Stimulated activated CD4-positive, alpha-beta T cell treated with anti-CD3 and anti-CD28 coated beads, Interleukin-1b, Interleukin-23, amount 100 ng/mL, for 48 hours (primary cell): Measurements from ENCODE around the gene MAP3K14.

ENCODE experiments used
- DNase-seq: peaks from one replicate; pipeline ENCODE4 v3.0.0-alpha.2; 2020

Gene MAP3K14

DNA sequence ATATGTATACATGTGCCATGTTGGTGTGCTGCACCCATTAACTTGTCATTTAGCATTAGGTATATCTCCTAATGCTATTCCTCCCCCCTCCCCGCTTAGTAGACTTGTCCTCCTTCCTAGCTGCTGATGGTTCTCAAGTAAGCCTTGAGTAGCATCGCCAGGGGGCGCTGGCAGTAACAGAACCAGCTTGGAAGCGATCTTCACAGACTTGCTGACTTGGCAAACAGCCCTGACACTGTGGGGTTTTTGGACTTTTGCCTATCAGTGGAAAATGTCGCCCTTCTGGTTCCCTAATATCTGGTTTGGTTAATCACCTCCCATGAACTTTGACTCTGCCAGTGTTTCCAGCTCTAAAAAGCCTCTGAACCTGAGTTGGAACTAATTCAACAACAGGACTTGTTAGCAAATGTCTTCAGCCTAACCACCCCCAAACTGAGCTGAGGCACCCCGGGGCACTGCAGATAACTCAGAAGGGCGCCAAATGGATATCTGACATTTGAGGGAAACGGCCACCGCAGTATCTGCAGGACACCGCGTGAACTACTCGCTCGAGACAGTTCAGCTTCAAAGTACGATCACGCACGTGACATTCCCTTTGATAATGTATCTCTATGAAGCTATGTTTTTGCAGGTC lies 39.5 kb downstream of the MAP3K14 start:
- DNase-seq: peak; percentile 89

DNA sequence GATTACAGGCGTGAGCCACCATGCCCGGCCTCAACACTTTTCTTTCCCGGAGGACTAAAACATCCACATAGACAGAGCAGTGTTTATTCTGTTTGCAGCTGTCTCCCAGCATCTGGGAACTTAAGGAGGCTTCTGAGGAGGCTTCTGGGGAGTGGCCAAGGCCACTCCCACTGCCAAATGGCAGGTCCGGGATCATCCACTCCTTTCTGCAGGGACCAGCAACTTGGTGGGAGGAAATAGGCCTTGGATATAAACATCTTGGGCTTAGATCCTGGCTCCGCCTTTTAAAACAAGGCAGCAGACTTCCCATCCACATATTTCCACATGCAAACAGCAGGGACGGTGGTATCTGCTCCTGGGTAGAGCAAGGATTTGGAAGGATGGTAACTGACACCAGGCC lies 40.8 kb downstream of the MAP3K14 start:
- DNase-seq: no peak

DNA sequence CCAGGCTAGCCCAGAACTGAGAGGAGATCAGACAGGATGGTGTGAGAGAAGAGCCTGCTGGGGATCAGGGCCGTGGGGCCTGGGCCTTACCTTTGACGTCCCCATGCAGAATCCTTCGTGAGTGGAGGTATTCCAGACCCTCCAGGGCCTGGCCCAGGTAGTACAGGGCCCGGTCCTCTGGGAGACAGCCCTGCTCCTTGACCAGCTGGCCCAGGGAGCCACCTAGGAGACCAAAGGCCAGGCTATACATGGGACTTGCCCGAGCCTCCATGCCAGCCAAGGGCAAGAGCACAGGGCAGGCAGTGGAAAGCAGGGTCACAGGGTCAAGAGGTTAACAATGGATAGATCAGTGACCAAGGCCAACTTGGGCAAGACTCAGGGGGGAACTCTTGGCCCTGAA lies 42.8 kb downstream of the MAP3K14 start:
- DNase-seq: no peak

DNA sequence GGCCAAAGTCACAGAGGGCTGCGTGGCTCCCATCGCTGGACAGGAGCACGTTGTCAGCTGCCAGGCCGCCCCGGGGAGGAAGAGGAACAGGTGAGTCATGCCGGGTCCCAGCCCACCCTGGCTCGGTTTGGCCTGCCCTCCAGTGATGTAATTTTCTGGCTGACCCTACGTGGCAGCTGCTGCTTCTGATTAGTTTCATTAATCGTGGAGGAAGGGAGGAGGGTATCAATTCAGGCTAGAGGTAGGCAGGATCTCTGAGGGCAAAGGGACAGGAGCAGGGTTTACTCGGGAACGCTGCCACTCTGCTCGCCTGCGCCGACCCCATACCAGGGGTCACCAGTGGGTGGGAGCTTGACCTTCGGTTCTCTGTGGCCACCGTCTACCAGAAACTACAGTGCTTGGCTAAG lies 43.3 kb downstream of the MAP3K14 start:
- DNase-seq: no peak

DNA sequence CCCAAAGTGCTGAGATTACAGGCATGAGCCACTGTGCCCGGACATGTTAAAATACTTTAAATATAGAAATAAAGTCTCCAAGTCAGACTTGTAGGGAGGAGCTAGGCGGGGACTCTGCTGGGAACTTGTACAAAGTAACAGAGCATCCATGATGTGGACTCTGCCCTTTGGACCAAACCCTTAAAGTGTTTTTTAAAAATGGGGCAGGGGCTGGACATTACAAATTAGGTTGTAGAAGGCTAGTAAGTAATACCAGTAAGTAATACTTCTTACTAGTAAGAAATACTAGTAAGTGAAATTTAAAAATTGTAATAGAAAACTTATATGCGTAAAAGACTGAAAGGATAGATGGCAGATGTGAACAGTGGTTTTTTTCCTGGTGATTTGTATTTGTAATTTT lies 45.2 kb downstream of the MAP3K14 start:
- no peak for DNase-seq

DNA sequence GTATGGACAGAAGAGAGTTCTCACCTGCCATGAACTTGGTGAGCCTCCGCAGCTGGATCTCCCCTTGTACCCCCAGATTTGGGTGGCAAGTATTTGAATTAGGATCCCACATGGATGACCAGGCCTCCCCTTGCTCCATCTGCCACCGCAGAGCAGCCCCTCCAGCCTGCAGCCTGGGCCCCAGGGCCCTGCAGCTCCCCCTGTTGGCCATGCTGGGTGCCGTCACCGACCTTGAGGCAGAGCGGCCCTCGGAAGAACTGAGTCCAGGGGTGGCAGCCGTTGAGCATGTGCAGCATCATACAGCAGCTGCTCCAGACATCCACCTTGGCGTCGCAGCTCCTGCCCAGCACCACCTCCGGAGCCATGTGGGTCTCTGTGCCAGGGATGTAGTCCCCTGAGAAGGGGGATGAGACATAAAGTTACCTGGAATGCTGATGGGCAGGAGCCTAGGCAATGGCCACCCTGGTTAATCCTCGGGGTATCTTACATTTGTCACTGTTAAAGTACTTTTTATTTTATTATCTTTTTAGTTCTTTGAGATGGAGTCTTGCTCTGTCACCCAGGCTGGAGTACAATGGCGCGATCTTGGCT lies 45.9 kb downstream of the MAP3K14 start:
- peak; percentile 56 for DNase-seq

DNA sequence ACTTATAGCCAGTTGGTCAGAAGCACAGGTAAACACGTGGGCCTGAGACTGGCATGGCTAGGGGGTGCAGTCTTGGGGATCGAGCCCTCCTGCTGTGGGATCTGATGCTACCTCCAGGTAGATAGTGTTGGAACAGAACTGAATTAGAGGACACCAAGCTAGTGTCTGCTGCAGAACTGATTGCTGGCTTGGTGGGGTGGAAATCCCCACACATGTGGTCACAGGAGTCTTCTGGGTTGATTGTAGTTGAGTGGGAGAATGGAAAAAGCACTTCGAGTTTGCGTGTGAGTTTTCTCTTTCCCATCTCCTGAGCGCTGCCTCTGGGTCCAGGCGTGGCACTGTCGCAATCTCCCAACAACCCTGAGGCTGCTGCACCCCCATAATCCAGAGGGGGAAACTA lies 46.9 kb downstream of the MAP3K14 start:
- DNase-seq: no peak

DNA sequence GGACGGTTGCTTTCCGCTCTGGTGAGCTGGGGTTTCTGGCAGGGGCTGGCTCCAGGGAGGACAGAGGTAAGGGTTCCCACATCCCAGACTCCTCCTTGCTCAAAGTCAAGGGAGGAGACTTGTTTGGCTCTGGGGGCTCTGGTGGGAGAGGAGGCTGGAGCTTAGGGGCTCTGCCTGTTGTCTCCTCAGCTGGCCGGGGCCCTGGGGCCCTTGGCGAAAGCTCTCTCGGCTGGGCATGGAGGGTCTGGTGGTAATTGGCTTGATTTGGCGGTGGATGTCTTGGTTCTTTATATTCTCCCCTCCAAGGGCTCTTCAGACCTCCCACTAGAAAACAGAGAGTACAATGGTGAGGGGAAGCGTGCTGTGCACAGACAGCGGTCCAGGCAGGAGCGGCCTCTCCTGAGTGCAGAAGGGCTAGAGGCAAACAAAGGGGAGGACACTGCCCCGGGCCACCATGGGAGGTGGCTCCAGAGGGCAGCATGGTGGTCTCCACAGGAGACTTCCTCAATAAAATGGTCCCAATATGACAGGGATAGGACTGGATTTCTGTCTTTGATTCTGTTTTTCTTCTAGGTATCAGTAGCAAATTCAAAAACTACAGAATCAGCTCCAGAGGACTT lies 49.3 kb downstream of the MAP3K14 start:
- no peak for DNase-seq

DNA sequence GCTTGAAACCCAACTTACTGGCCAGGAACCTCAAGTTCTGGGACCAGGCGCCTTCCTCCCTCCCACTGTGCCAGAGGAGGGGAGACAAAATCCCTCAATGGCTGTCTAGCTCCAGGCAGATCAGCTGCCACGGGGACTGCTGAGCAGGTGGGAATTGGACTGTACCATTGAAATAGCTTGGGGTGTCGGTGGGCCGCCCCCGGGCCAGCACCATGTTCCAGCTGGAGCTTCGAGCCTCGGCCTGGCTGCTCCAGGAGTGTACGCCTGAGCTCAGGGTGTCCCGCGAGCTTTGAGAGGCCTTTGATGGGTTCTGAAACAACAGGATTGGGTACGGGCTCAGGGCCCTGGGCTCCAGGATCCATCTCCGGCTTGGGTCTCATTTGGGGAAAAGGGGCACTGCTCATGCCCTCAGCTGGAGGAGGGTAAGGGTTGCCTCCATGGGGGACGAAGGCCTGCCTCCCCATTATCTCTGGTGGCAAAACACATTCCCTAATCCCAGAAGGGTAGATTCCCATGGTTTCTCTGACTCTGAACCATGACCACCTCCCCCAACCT lies 50.4 kb downstream of the MAP3K14 start:
- DNase-seq: no peak

DNA sequence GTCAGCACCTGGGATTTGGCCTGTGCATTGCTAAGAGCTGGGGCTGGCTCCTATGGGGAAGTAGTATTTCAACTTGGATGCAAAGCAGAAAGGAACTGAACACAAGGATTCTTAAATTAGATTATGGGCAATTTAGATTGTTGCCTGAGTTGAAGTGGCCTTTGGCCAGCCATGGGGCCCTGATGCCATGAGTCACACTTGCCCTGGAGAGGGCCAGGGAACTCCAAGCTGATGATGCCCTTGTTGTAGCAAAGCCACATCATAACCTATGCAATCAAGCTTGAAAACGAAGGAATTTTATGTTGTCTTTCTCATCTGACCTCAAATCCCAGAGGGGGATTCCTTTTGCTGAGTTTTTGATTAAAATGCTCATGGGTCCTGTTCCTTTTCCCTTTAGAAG lies 51.0 kb downstream of the MAP3K14 start:
- no peak for DNase-seq

DNA sequence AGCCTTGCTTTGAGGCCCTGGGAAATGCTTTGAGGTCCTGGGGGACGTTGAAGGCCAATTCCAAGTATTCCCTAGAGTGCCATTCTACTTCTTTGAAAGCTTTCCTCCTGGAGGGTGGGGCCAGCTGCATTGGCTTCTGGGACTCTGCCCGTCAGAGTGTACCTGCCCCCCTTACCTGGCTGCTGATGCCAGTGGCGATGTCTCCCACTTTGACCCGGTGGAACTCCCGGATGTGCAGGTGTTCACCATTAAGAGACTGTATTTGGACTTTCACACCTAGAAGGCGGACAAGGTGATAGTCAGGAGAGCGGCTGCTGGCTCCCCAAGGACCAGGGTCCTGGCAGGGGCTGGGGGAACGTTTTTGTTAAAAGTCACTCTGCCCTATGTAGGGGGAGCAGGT lies 51.8 kb downstream of the MAP3K14 start:
- no peak for DNase-seq

DNA sequence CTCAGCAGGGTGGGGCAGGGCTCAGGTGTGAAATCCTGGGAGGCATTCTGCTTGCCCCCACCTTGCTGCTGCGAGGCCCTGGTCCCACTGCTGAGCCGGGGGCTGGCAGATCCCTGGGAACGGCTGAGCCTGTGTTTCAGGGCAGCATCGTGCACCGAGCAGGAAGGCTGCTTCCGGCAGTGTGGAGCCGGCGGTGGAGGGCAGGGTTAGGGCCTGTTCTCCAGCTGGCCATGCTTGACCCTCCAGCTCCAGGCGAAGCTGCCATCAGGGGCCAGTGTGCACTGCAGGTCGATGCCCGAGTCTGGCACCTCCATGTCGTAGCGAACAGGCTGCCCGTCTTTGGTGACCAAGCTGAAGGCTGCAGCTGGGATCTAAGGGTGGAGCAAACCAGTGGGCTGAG lies 52.4 kb downstream of the MAP3K14 start:
- DNase-seq: no peak

DNA sequence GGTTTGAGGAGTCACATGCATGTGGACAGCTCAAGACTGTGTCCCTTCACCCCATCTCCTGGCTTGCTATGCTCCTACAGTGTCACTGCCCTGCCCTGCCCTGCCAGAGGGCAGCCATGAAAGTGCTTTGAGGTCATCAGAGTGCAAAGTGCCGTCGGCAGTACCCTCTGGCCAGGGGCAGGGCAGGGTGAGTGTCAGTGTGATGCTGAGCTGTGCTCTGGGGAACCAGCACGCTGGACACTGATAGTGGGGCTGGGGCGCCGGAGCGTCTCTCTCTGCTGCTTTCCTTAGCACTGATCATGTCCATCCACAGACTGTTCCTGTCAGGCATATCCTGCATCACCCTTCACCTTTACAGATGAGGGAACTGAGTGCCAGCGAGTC lies 53.4 kb downstream of the MAP3K14 start:
- DNase-seq: no peak

DNA sequence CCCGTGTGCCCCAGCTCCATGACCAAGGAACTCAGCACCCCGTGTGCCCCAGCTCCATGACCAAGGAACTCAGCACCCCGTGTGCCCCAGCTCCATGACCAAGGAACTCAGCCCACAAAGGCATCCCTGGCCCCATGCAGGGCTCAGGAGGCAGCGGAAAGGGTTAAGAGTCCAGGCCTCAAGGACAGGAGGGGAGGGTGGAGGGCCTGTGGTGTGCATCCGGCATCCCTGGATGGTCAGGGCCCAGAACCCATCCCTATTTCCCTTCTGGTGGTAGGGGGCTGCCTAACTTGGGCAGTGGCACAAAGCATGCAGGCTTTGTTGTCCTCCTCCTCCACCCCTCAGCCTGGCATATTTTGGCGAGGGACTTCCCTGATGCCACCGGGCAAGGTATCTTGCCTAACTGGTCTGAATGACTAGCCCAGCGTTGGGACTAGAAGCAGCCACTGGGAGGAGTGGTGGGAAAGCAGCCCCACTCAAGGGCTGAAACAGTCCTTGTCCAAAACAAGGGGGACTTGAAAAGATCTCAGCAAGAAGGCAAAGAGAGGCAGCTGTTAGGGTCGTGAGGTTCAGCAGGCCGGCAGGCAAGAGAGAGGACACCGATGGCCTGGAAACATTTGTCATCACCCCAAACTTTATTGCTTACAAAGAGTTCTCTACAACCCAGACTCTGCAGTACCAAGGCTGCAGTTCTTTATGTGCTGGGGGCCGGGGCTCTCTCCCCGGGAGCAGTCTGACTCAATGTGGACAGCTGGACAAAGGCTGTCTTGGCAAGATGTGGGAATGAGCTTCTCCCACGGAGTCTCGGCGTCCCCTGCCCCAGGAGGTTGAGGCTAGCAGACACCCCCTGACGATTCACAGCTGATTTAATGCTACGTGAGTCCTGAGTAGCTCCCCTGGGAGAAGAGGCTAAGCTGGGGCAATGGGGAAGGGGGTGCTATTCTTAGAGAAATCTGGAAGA lies 54.0 kb downstream of the MAP3K14 start:
- no peak for DNase-seq

DNA sequence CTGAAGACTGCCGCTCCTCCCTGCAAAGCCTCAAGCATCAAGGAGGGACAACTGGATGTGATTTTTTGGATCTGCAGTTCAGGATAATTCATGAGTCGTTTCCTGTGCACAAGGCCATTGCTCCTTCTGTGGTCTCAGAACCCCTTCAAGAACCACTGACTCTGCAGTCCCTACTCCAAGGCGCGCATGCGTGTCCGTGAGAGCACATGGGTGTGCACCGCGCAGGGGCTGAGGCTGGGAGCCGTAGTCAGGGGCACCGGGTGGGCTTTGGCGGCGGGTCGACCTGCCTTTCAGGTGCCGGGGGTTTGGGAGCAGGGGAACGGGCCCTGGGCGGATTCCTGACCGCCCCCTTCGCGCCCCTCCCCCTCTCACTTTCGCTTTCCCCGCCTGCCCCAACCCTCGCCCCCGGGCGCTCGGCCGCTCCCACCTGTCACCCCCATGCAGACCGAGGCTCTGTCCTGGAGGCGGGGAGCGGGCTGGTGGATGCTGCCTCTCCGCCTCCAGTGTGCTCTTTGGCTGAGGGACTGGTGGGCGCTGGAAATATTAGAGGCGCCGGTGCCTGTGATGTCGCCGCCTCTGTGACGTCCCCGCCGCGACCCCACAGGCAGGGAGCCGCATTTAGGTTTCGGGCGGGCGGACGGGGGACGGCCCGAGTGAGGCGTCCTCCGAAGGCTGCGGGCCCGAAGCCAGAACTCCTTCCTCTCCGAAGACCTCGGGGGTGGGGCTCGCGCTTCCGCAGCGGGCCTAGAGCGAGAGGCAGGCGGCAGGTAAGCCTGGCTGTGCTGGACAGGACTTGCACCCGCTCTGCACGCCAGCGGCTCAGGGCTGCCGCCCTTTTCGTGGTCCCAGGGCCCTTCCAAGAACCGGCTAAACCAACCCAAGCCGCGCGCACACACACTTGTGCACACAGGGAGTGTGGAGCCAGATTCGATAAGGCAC lies 55.0 kb downstream of the MAP3K14 start, which contains the start of gene SPATA32:
TSS of gene SPATA32 (minus strand) at position 518 of the 939 bp plus-strand sequence. CDS start at position 440, 78 bp downstream.
- DNase-seq: peak; percentile 66

DNA sequence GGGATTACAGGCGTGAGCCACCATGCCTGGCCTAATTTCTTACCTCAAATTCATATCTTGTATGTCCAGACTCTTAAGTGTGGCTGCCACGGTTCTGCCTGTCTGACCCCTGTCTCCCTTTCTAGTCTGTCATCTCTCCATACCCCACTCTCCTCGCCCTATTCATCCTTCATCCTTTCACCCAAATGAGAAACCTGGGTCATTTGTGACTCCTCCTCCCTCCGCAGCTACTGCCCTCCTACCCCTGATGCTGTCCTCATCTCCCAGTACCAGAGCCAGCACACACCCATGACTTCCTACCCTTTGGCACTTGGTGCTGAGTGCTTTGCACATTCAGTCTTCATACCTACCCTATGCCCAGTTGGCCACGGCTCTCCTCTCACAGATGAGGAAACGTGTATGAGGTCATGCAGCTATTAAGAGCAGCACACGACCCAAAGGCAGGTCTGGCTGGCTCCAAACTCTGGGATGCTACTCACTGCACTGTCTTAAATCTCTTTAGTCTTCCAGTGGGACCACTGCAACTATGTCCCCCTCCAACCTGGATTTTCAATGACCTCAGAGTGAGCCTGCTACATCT lies 56.5 kb downstream of the MAP3K14 start:
- no peak for DNase-seq

DNA sequence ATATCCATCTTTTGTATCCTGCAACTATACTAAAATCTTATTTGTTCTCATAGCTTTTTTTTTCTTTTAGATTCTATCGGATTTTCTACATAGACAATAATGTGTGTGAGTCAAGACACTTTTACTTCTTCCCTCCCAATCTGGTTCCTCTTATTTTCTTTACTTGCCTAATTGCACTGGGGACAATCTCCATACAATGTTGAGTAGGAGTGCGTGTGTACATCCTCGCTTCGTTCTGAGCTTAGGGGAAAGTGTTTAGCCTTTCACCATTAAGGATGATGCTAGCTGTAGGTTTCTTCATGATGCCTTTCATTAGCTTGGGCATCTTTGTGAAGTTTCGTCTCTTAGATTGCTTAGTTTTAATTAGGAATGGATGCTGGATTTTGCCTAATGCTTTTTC lies 57.8 kb downstream of the MAP3K14 start:
- DNase-seq: no peak

DNA sequence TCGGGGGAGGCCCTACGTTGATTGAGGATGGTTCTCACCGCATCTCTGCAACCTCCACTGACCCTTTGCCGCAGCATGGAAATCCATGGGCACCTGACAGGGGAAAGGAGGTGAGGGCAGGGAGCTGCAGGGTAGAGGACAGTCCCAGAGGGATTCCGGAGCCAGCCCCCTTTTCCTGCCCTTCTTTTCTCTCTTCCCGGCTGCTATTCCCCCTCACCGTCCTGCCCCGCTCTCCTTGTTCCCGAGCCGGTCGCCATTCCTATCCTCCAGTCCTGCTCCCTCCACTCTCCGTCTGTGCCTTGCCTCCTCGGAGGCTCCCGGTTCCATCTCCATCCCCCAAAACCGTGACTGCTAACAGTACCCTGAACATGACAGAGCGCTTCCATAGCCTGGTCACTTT lies 59.7 kb downstream of the MAP3K14 start:
- DNase-seq: no peak

DNA sequence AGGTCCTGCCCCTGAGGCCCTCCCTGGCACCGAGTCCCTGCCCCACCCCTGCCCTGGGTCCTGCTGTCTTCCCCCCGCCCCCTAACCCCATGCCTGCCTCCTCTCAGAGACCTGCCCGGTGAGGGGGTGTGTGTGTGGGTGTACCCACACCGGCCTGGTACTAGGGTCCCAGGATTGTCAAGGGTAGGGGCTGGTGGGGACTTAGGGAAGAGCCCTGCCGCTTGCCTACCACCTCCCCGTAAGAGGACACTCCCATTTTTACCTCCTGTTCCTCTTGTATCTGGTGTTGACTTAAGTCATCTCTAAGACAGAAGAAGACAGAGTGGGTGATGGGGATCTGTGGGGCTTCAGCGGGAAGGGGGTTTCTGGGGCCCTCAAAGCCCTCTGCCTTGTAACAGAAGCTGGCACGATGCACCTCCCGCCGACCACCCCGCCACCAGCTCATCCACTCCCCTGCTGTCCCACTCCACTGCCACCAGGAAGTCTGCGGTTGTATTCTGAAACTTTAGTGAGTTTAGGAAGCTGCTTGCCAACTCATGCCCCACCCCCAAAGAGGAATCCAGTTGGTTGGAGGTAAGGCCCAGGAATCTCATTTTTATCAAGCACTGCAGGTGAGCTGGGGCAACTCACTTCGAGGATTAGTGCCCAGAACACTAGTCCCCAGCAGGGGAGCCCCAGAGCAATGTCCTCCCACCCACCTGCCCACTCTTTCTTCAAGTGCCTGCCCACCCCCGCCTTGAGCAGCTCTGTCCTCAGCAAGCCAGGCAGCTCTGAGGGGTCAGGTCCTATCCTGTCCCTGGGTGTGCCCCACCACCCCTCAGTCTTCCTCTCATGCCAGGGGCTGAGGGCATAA lies 60.5 kb downstream of the MAP3K14 start:
- DNase-seq: no peak

DNA sequence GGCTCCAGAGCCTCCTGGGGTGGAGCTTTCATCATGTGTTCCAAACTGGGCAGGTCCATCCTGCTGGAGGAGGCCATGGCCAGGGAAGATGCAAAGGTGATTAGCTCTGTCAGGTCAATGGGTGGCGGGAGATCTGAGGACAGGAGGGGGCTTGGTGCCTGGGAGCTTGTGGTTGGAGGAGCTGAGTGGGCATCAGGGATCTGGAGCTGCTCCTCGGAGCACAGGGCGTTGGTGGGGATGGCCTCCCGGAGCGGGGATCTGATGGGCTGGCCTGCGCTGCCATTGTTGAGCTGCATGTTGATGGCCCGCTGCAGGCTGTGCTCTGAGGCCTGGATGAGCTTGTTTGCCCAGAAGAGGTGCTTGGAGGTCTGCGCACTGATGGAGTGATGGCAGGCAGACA lies 61.5 kb downstream of the MAP3K14 start:
- DNase-seq: no peak

DNA sequence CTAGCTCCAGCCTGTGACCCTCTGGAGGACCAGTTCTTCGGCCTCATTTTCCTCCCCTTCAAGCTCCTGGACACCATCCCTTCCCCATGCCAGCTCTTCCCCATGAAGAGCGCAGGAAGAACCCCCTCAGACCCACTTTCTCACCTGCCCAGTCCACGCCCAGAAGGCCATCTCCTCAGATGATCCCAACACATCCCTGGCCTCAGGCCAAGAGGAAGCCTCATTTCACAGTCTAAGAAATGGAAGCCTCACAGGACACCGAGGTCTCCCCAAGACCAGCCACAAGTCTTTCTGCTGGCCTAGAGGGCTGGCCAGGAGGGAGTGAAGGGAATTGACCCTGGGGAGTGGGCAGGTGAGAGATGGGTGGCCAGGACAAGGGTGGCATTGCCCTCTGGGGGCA lies 62.9 kb downstream of the MAP3K14 start:
- no peak for DNase-seq
